Upper lobe of left lung (tissue), 6 donors: Measurements from ENCODE around the gene TMEM129. TPM values are rescaled to one million over a fixed set of nuclear protein-coding genes. Genes with fewer than 3 reads are reported as not detected.

Source experiments
- ATAC-seq, 2 donors: fragments of 200-7000 bp; cut with Tn5 transposase; one replicate each; pipeline ENCODE4 v1.9.1; 2022; ENCODE audit warnings: mild to moderate bottlenecking in 2 of 2, moderate library complexity in 2 of 2; ENCODE audit not compliant: low FRiP score in 2 of 2
- DNase-seq, 2 donors: peaks; one replicate each; pipeline ENCODE4 v3.0.0-alpha.2; 2019 to 2020
- H3K27ac ChIP-seq, 4 donors: fragments of 200-600 bp; sonication (generic); one replicate each; pipeline ENCODE4 v1.5.1; 2016 to 2019
- H3K27me3 ChIP-seq, 4 donors: fragments of 200-600 bp; sonication (generic); one replicate each; pipeline ENCODE4 v1.5.1; 2017 to 2019
- H3K36me3 ChIP-seq, 4 donors: fragments of 200-600 bp; sonication (generic); one replicate each; pipeline ENCODE4 v1.5.1; 2016 to 2019
- H3K4me1 ChIP-seq, 4 donors: fragments of 200-600 bp; sonication (generic); one replicate each; pipeline ENCODE4 v1.5.1; 2018 to 2019
- H3K4me3 ChIP-seq, 4 donors: fragments of 200-600 bp; sonication (generic); one replicate each; pipeline ENCODE4 v1.5.1; 2017 to 2019; ENCODE audit warnings: mild to moderate bottlenecking in 2 of 4, moderate library complexity in 1 of 4
- H3K9me3 ChIP-seq, 4 donors: fragments of 200-600 bp; sonication (generic); one replicate each; pipeline ENCODE4 v1.5.1; 2018 to 2019
- CTCF ChIP-seq, 6 experiments: fragments of 450-650 bp in 4 of 6; fragments of 200-600 bp in 2 of 6; sonication (generic) in 2 of 6; IDR thresholded peaks; one replicate each; pipeline ENCODE4 v1.5.1; 2016 to 2019; ENCODE audit warnings: antibody characterized with exemption in 6 of 6
- EP300 ChIP-seq, 4 donors: sonication (generic); formaldehyde crosslinking; IDR thresholded peaks; one replicate each; pipeline ENCODE4 v1.5.1; 2017; ENCODE audit warnings: antibody characterized with exemption in 4 of 4, control low read depth in 2 of 4
- POLR2A ChIP-seq, 4 donors: fragments of 450-650 bp; IDR thresholded peaks; one replicate each; pipeline ENCODE4 v1.5.1; 2016 to 2017; ENCODE audit warnings: antibody characterized with exemption in 4 of 4, mild to moderate bottlenecking in 2 of 4
- POLR2AphosphoS5 ChIP-seq, 2 donors: sonication (generic); formaldehyde crosslinking; IDR thresholded peaks; one replicate each; pipeline ENCODE4 v1.5.1; 2017; ENCODE audit warnings: antibody characterized with exemption in 2 of 2
- WGBS, 2 donors: methylation state at CpG; one replicate each; pipeline ENCODE4 v1.1.5; 2017 to 2018; 5-methylcytosine and 5-hydroxymethylcytosine counted together
- total RNA-seq, 6 donors: library from RNA; depleted of rRNA in 4 of 6; stranded (reverse); fragments of >200 nt in 4 of 6; gene quantifications; one replicate each; pipeline versions ENCODE4 v1.1.0 to v1.2.1, GENCODE V29; 2016 to 2021
- donor health status: DM: no; HTN: no; CAD: no; lungs with moderate emphysema.
- donor health status: DM: no; HTN: yes; CAD: no; lungs with severe emphysema.

Gene TMEM129
- total RNA-seq, 6 donors from 2014 or later = 38.9 to 99.1 (median 49.6) TPM

GRCh38 chr4:1752284-1753041 is 31.3 kb upstream of the TMEM129 start:
- no peaks in the 10 kb centered on the region for H3K27me3 ChIP-seq
- peak overlapping the region in 3 of 4 donors; percentile 48 to 84 (median 69) for H3K27ac ChIP-seq
- peak in 2 of 6 experiments; percentile 17 to 31 for TF ChIP-seq CTCF (IDR thresholded peaks at IDR 0.05)
- no peak for TF ChIP-seq POLR2AphosphoS5 (IDR thresholded peaks at IDR 0.05)
- no peak for TF ChIP-seq EP300 (IDR thresholded peaks at IDR 0.05)
- peak in 1 of 4 donors; percentile 40 for TF ChIP-seq POLR2A (IDR thresholded peaks at IDR 0.05)
- H3K36me3 ChIP-seq = no peaks in the 10 kb centered on the region
- DNase-seq (peak; percentile 69 to 86), ATAC-seq (peak; percentile 12 to 34)
- H3K9me3 ChIP-seq = no peaks in the 10 kb centered on the region
- WGBS, 2 donors = 31 to 43% methylated on average over 13 to 23 of the region's 35 CpGs
- peak overlapping the region in 2 of 4 donors; percentile 20 to 21 for H3K4me3 ChIP-seq
- peaks cover 17 to 41% (median 34%) of the 10 kb centered on the region in 4 donors for H3K4me1 ChIP-seq

DNA sequence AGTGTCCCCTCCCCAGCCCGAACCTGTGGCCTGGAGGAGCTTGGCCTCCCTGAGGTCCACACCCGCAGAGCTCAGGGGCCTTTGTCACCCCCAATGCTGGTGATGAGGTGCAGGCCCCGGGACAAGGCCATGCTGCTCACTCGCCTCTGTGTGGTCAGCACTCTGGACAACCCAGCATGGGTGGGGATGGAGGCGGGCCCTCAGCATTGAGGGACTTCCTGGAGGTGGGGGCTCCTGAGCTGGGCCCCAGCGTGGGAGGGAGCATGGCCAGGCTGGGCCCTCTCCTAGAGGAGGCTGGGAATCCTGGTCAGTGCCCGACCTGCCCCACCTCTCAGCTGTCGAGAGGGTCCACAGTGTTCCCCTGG is 30.8 kb upstream of the TMEM129 start:
- Histone ChIP-seq H3K27me3 (no peaks in the 10 kb centered on the region), H3K36me3 (no peaks in the 10 kb centered on the region), H3K27ac (peak overlapping the region; percentile 24 to 84 (median 58)), H3K9me3 (no peaks in the 10 kb centered on the region), H3K4me1 (peaks cover 17 to 41% (median 34%) of the 10 kb centered on the region in 4 donors), H3K4me3 (peak overlapping the region in 1 of 4 donors; percentile 20)
- TF ChIP-seq POLR2A (IDR thresholded peaks at IDR 0.05) (no peak), CTCF (IDR thresholded peaks at IDR 0.05) (no peak), EP300 (IDR thresholded peaks at IDR 0.05) (peak in 1 of 4 donors; percentile 5), POLR2AphosphoS5 (IDR thresholded peaks at IDR 0.05) (peak in 1 of 2 donors; percentile 35)
- ATAC-seq (peak; percentile 8 to 52), DNase-seq (peak; percentile 78 to 80)
- WGBS, 2 donors = 60% methylated on average over 1 to 3 of the region's 8 CpGs

GRCh38 chr4:1751155-1751918 is 30.2 kb upstream of the TMEM129 start:
- Histone ChIP-seq H3K27ac (peak overlapping the region in 3 of 4 donors; percentile 24 to 84 (median 69)), H3K4me3 (no peak overlapping the region), H3K4me1 (peaks cover 17 to 42% (median 33%) of the 10 kb centered on the region in 4 donors), H3K36me3 (no peaks in the 10 kb centered on the region), H3K27me3 (no peaks in the 10 kb centered on the region), H3K9me3 (no peaks in the 10 kb centered on the region)
- TF ChIP-seq EP300 (IDR thresholded peaks at IDR 0.05) (no peak), POLR2A (IDR thresholded peaks at IDR 0.05) (no peak), POLR2AphosphoS5 (IDR thresholded peaks at IDR 0.05) (no peak), CTCF (IDR thresholded peaks at IDR 0.05) (no peak)
- 89 to 91% methylated on average over 12 to 14 of the region's 31 CpGs for WGBS, 2 donors
- ATAC-seq = no peak
- peak in 1 of 2 donors; percentile 83 for DNase-seq

- H3K36me3 ChIP-seq = no peaks in the 10 kb centered on the region
- H3K4me3 ChIP-seq = no peak overlapping the region
- TF ChIP-seq POLR2A (IDR thresholded peaks at IDR 0.05) (no peak), CTCF (IDR thresholded peaks at IDR 0.05) (no peak)
- no peak overlapping the region for H3K27ac ChIP-seq
- H3K27me3 ChIP-seq = no peaks in the 10 kb centered on the region
- ATAC-seq (no peak), DNase-seq (peak in 1 of 2 donors; percentile 55)
- peaks cover 14 to 38% (median 28%) of the 10 kb centered on the region in 4 donors for H3K4me1 ChIP-seq
- 93 to 96% methylated on average over 13 to 15 of the region's 18 CpGs for WGBS, 2 donors
- no peaks in the 10 kb centered on the region for H3K9me3 ChIP-seq
Observed at GRCh38 chr4:1750381-1751154, 29.4 kb upstream of the TMEM129 start.
